Measurements from ENCODE around the gene ARFRP1. TPM values are rescaled to one million over a fixed set of nuclear protein-coding genes. Genes with fewer than 3 reads are reported as not detected.

ARFRP1 gene
- total RNA-seq, 1 experiment from 2014 or later = 119 TPM

DNA sequence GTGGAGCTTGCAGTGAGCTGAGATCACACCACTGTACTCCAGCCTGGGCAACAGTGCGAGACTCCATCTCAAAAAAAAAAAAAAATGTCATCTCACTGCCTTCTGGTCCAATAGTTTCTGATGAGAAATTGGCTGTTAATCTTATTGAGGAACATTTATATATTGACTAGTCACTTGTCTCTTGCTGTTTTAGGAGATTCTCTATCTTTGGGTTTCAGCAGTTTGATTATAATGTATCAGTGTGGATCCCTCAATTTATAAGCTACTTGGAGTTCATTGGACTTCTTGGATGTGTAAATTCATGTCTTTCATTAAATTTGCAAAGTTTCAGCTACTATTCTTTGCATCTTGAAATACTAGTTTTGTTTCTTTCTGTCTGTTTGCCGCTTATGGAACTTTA lies 11.2 kb upstream of the ARFRP1 start:
- Mint-ChIP-seq H3K27me3 (ENCODE audit: insufficient read depth, unreplicated experiment) (no peaks in the 10 kb centered on the region), H3K27ac (ENCODE audit: unreplicated experiment) (no peak overlapping the region), H3K4me3 (ENCODE audit: unreplicated experiment) (no peak overlapping the region), H3K9me3 (ENCODE audit: unreplicated experiment) (peaks cover 21% of the 10 kb centered on the region), H3K36me3 (ENCODE audit: insufficient read depth, unreplicated experiment) (peaks cover 100% of the 10 kb centered on the region), H3K4me1 (ENCODE audit: low read depth, unreplicated experiment) (no peaks in the 10 kb centered on the region)
- BruUV-seq (replicated peaks) = no TSS peak
- no peak overlapping the region for H3K4me3 ChIP-seq (ENCODE audit: low read depth, low read length)
- CTCF ChIA-PET = interaction anchor here (0.7 kb wide), 1 partner anchor 255 kb away, joined by 5 read pairs; no protein-coding TSS in a partner anchor
- intact Hi-C loops (cut with micrococcal nuclease; ENCODE audit: unreplicated experiment) = no loop called here
- H3K9me3 ChIP-seq = peaks cover 38% of the 10 kb centered on the region
- H3K36me3 ChIP-seq (ENCODE audit: control insufficient read depth, insufficient read depth, low read length) = peaks cover 5% of the 10 kb centered on the region
- DNase-seq = no peak
- H3K4me1 ChIP-seq = no peaks in the 10 kb centered on the region
- POLR2A ChIA-PET = interaction anchor here (1.5 kb wide), 1 partner anchor 11 kb away, joined by 4 read pairs; the partner anchor contains the start of genes ARFRP1 and ZGPAT
- H3K27me3 ChIP-seq (replicated peaks; ENCODE audit: control insufficient read depth, insufficient read depth, low read length) = no peaks in the 10 kb centered on the region
- TF ChIP-seq, protein P1, sequence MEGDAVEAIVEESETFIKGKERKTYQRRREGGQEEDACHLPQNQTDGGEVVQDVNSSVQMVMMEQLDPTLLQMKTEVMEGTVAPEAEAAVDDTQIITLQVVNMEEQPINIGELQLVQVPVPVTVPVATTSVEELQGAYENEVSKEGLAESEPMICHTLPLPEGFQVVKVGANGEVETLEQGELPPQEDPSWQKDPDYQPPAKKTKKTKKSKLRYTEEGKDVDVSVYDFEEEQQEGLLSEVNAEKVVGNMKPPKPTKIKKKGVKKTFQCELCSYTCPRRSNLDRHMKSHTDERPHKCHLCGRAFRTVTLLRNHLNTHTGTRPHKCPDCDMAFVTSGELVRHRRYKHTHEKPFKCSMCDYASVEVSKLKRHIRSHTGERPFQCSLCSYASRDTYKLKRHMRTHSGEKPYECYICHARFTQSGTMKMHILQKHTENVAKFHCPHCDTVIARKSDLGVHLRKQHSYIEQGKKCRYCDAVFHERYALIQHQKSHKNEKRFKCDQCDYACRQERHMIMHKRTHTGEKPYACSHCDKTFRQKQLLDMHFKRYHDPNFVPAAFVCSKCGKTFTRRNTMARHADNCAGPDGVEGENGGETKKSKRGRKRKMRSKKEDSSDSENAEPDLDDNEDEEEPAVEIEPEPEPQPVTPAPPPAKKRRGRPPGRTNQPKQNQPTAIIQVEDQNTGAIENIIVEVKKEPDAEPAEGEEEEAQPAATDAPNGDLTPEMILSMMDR (IDR thresholded peaks at IDR 0.05; ENCODE audit: insufficient read depth in 1 of 2, low read depth in 1 of 2, low read length in 1 of 2, severe bottlenecking in 1 of 2, unreplicated experiment in 1 of 2) = no peak

DNA sequence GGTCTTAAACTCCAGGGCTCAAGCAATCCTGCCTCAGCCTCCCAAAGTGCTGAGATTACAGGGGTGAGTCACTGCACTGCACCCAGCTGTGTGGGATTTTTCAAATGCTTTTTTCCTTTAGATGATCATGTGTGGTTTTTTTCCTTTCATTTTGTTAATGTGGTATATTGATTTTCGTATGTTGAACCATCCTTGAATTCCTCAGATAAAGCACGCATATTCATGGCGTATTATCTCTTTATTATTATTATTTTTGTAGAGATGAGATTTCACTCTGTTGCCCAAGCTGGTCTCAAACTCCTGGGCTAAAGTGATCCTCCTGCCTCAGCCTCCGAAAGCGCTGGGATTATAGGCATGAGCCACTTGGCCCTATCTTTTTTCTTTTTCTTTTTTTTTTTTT lies 7.1 kb upstream of the ARFRP1 start:
- no peak for DNase-seq
- no TSS peak for BruUV-seq (replicated peaks)
- H3K36me3 Mint-ChIP-seq (ENCODE audit: insufficient read depth, unreplicated experiment) = peaks cover 100% of the 10 kb centered on the region
- Histone ChIP-seq H3K4me3 (ENCODE audit: low read depth, low read length) (no peak overlapping the region), H3K36me3 (ENCODE audit: control insufficient read depth, insufficient read depth, low read length) (peaks cover 13% of the 10 kb centered on the region), H3K4me1 (no peaks in the 10 kb centered on the region), H3K27me3 (replicated peaks; ENCODE audit: control insufficient read depth, insufficient read depth, low read length) (no peaks in the 10 kb centered on the region), H3K9me3 (peaks cover 42% of the 10 kb centered on the region)
- peaks cover 27% of the 10 kb centered on the region for H3K9me3 Mint-ChIP-seq (ENCODE audit: unreplicated experiment)
- no peaks in the 10 kb centered on the region for H3K27me3 Mint-ChIP-seq (ENCODE audit: insufficient read depth, unreplicated experiment)
- no peaks in the 10 kb centered on the region for H3K4me1 Mint-ChIP-seq (ENCODE audit: low read depth, unreplicated experiment)
- ChIA-PET CTCF (no interaction called here), POLR2A (no interaction called here)
- intact Hi-C loops (cut with micrococcal nuclease; ENCODE audit: unreplicated experiment) = no loop called here
- TF ChIP-seq, protein P1 (IDR thresholded peaks at IDR 0.05; ENCODE audit: insufficient read depth in 1 of 2, low read depth in 1 of 2, low read length in 1 of 2, severe bottlenecking in 1 of 2, unreplicated experiment in 1 of 2) = no peak
- H3K4me3 Mint-ChIP-seq (ENCODE audit: unreplicated experiment) = no peak overlapping the region
- H3K27ac Mint-ChIP-seq (ENCODE audit: unreplicated experiment) = no peak overlapping the region

DNA sequence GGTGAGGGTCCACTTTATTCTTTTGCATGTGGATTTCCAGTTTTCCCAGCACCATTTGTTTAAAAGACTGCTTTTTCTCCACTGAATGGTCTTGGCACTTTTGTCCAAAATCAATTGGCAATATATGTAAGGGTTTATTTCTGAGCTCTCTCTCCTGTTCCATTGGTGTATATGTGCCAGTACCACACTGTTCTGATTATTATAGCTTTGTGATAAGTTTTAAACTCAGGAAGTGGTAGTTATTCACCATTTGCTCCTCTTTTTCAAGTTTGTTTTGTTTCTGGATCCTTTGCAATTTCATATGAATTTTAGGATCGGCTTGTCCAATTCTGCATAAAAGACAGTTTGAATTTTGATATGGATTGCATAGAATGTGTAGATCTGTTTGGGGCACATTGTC lies 4.4 kb upstream of the ARFRP1 start:
- Histone ChIP-seq H3K27me3 (replicated peaks; ENCODE audit: control insufficient read depth, insufficient read depth, low read length) (no peaks in the 10 kb centered on the region), H3K4me3 (ENCODE audit: low read depth, low read length) (no peak overlapping the region), H3K4me1 (peaks cover 8% of the 10 kb centered on the region; the same call in 1 of the 2 replicates), H3K9me3 (peaks cover 23% of the 10 kb centered on the region), H3K36me3 (ENCODE audit: control insufficient read depth, insufficient read depth, low read length) (peaks cover 14% of the 10 kb centered on the region)
- CTCF ChIA-PET = no interaction called here
- peaks cover 8% of the 10 kb centered on the region for H3K4me1 Mint-ChIP-seq (ENCODE audit: low read depth, unreplicated experiment)
- peaks cover 100% of the 10 kb centered on the region for H3K36me3 Mint-ChIP-seq (ENCODE audit: insufficient read depth, unreplicated experiment)
- intact Hi-C loops (cut with micrococcal nuclease; ENCODE audit: unreplicated experiment) = no loop called here
- no peaks in the 10 kb centered on the region for H3K27me3 Mint-ChIP-seq (ENCODE audit: insufficient read depth, unreplicated experiment)
- no peak overlapping the region for H3K27ac Mint-ChIP-seq (ENCODE audit: unreplicated experiment)
- peaks cover 16% of the 10 kb centered on the region for H3K9me3 Mint-ChIP-seq (ENCODE audit: unreplicated experiment)
- DNase-seq = no peak
- TF ChIP-seq, protein P1 (IDR thresholded peaks at IDR 0.05; ENCODE audit: insufficient read depth in 1 of 2, low read depth in 1 of 2, low read length in 1 of 2, severe bottlenecking in 1 of 2, unreplicated experiment in 1 of 2) = no peak
- POLR2A ChIA-PET = no interaction called here
- no peak overlapping the region for H3K4me3 Mint-ChIP-seq (ENCODE audit: unreplicated experiment)
- BruUV-seq (replicated peaks) = no TSS peak

All from Caco-2 (cell line).